GM13976 (cell line): ENCODE data around the gene PSMC2.

ENCODE experiments used
- DNase-seq: peaks from one replicate; pipeline ENCODE4 v3.0.0; 2012; ENCODE audit warnings: low spot score
- in situ Hi-C: fragments of 300-500 bp; cut with MboI; formaldehyde crosslinking; loops from one replicate; pipeline ENCODE4 v1.12.0; 2022; ENCODE audit warnings: low sequenced_read_pairs, mixed read lengths, inconsistent platforms; ENCODE audit not compliant: unreplicated experiment
- TF ChIP-seq, protein P1 (sequence below): IDR thresholded peaks from 2 replicates; pipeline ENCODE4 v1.5.1; 2012; ENCODE audit warnings: borderline replicate concordance, mild to moderate bottlenecking; ENCODE audit not compliant: insufficient read depth; ENCODE audit errors: extremely low read depth, missing control alignments, control extremely low read depth

PSMC2 gene

DNA sequence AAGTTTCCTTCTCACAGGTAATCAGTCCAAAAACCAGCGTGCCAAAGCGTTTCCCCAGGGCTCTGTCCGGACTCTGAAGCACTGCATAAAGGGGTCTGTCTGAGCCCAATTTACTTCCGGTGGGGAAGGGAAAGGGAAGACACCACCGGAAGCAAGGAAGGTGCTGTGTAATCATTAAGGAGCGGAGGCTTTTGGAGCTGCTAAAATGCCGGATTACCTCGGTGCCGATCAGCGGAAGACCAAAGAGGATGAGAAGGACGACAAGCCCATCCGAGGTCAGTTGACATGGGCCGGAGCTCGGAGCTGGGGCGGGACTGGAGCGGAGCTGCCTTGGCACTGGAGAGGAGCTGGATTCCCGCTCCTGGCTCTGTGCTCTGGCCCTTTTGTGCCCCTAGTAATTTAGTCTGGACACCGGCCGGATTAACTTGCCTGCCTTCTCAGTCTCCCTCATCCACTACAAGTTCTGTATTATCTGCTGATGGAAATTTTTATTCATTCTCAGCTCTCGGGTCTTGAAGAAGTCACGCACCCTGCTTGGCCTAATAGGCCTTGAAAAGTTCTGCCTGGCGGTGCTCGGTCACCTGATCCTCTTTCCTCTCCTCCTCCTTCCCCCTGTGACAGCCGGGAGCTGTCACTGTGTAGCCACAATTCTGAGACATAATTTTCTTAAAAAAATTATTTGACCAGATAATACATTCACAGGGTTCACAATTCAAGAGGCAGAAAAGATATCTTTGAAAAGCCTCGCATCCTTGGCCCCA, at the start of gene PSMC2:
PSMC2 (plus strand) TSS at position 137 of the 761 bp plus-strand sequence; CDS start at position 206, 69 bp downstream.
- in situ Hi-C loops, result no loop called here
- DNase-seq, result peak; percentile 74
- TF ChIP-seq, protein P1, sequence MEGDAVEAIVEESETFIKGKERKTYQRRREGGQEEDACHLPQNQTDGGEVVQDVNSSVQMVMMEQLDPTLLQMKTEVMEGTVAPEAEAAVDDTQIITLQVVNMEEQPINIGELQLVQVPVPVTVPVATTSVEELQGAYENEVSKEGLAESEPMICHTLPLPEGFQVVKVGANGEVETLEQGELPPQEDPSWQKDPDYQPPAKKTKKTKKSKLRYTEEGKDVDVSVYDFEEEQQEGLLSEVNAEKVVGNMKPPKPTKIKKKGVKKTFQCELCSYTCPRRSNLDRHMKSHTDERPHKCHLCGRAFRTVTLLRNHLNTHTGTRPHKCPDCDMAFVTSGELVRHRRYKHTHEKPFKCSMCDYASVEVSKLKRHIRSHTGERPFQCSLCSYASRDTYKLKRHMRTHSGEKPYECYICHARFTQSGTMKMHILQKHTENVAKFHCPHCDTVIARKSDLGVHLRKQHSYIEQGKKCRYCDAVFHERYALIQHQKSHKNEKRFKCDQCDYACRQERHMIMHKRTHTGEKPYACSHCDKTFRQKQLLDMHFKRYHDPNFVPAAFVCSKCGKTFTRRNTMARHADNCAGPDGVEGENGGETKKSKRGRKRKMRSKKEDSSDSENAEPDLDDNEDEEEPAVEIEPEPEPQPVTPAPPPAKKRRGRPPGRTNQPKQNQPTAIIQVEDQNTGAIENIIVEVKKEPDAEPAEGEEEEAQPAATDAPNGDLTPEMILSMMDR, result no peak

DNA sequence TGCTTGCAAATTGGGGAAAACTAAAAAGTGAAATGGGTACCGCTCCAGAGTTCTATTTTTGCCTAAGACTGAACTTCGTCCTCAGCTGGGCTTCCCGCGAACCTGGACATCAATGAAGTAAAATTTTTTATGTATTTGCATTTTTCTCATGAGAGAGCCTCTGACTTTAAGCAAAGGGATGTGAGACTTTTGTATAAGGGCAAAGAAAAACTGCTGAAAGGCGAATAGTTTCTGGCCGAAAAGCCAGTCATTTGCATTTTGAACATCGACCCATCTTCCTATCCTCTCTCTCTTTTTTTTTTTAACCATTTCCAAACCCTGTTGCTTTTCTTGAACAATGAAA, 49.6 kb upstream of the PSMC2 start:
- DNase-seq, result no peak
- TF ChIP-seq, protein P1, result no peak
- in situ Hi-C loops, result no loop called here

DNA sequence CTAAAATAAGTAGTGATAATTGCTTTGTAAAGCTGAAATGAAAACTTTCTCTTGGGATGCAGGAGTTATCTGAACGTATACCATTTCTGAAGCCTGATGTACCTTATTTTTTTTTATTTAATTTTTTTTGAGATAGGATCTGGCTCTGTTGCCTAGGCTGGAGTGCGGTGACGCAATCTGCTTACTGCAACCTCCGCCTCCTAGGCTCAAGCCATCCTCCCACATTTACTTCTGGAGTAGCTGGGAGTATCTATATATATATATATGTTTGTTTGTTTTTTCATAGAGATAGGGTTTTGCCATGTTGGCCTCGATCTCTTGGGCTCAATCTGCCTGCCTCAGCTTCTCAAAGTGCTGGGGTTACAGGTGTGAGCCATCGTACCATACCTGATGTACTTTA, 47.8 kb upstream of the PSMC2 start:
- TF ChIP-seq, protein P1, result no peak
- DNase-seq, result no peak
- in situ Hi-C loops, result no loop called here

DNA sequence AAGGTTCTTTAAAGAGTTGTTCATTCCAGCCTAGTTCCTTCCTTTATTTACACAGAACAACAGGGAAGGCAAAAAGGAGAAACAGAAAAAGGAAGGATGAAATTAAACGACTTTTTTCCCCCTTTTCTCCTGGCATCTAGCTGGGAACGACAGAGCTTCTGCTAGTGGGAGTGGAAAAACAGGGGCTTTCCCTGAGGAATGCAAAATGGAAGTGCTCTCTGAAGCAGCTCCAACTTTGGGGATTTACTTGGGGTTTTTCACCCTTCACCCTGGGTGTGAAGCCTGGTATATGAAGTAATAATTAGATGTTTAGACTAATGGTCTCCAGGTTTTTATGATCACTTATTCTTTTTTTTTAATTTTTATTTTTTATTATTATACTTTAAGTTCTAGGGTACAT, 46.0 kb upstream of the PSMC2 start:
- in situ Hi-C loops, result no loop called here
- no peak for DNase-seq
- TF ChIP-seq, protein P1, result no peak

DNA sequence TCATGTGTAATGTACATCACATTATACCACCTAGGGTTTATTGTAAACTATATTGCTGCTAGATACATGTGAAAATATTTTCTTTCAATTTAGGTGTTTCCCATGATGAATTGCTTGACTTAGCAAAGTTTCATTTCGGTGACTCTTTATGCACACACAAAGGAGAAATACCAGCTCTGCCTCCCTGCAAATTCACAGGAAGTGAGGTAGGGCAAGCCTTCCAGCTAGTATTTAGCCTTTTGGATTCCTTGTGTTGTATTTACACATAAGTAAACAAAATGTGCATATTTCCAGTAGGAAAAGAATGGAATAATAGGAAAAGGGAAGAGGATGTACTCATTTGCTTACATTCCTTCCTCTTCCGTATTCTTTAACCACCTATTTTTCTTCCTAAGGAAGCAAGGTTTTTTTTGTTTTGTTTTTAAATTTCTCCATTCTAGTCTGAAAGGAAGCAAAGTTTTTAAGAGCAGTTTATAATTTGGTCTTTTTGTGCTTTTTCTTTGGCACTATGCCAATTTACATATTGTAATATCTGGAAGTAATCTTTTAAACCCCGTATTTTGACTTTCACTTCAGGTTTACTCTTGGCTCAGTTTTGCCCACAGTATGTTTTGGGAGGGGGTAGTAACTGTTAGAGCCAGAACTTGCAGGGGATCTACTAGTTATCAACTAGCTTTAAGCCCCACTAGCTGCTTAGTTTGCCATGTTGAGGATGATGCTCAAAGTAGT, 39.8 kb upstream of the PSMC2 start:
- in situ Hi-C loops, result no loop called here
- peak; percentile 20 for DNase-seq
- TF ChIP-seq, protein P1, result no peak

DNA sequence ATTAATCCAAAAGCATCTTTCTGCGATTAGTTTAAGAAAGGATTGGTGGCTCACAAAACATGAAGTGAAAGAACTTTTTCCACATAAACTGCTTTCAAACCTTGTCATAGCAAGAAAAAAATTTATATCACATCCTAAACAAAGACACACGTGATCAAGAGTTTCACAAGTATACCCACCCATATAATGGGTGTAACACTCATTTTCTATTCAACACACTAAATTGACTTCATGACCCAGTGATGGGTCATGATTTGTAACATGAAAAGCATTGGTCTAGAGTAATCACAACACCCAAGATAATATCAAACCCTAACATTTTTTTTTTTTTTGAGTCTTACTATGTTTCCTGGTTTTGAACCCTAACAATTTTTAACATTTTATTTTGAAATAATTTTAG, 32.6 kb upstream of the PSMC2 start:
- no peak for DNase-seq
- in situ Hi-C loops, result no loop called here
- TF ChIP-seq, protein P1, result no peak
